Stimulated activated naive B cell treated with anti-CD40 and anti-IgM and Interleukin-4, amounts not matched to agents 10 μg/mL and 1 μg/mL and 100 μg/mL, for 72 hours (primary cell): ENCODE data around the gene IL2RG.

Source experiments
- ATAC-seq, 2 donors: fragments of 150-1000 bp; cut with Tn5 transposase; replicated peaks; 2 replicates each; pipeline ENCODE4 v1.10.0; 2021; ENCODE audit warnings: moderate library complexity in 1 of 2
- DNase-seq: peaks from one replicate; pipeline ENCODE4 v3.0.0; 2021
- H3K27ac Mint-ChIP-seq: one replicate; pipeline ENCODE4 v1.8.0; 2022; ENCODE audit warnings: mild to moderate bottlenecking, mixed read lengths
- H3K27me3 Mint-ChIP-seq, 2 donors: one replicate each; pipeline ENCODE4 v1.8.0; 2022; ENCODE audit warnings: mixed read lengths in 2 of 2
- H3K36me3 Mint-ChIP-seq, 2 donors: one replicate each; pipeline ENCODE4 v1.8.0; 2022; ENCODE audit warnings: mixed read lengths in 2 of 2, mild to moderate bottlenecking in 1 of 2
- H3K4me1 Mint-ChIP-seq, 2 donors: one replicate each; pipeline ENCODE4 v1.8.0; 2022; ENCODE audit warnings: mixed read lengths in 2 of 2, mild to moderate bottlenecking in 1 of 2
- H3K4me3 Mint-ChIP-seq, 2 donors: one replicate each; pipeline ENCODE4 v1.8.0; 2022; ENCODE audit warnings: mild to moderate bottlenecking in 2 of 2, mixed read lengths in 2 of 2, moderate library complexity in 1 of 2
- H3K9me3 Mint-ChIP-seq, 2 donors: one replicate each; pipeline ENCODE4 v1.8.0; 2022; ENCODE audit warnings: mixed read lengths in 2 of 2, mild to moderate bottlenecking in 1 of 2

Gene IL2RG

GRCh38 chrX:71070531-71070930 lies 40.8 kb downstream of the IL2RG start:
- Mint-ChIP-seq H3K4me3 (no peak overlapping the region), H3K27ac (no peak overlapping the region), H3K4me1 (peaks cover 5 to 10% of the 10 kb centered on the region in 2 donors), H3K9me3 (no peaks in the 10 kb centered on the region), H3K27me3 (peaks cover 13% of the 10 kb centered on the region in 2 donors), H3K36me3 (peaks cover 0 to 1% of the 10 kb centered on the region in 2 donors)
- ATAC-seq (no peak), DNase-seq (no peak)

GRCh38 chrX:71068044-71068918 lies 43.1 kb downstream of the IL2RG start, which contains the start of gene SNX12:
SNX12 (minus strand) TSS chrX:71068334; CDS start chrX:71068306, 28 bp downstream.
- Mint-ChIP-seq H3K36me3 (peaks cover 3 to 4% of the 10 kb centered on the region in 2 donors), H3K4me3 (peak within 1 kb of the TSS; percentile 93 to 99), H3K4me1 (peaks cover 7 to 18% of the 10 kb centered on the region in 2 donors), H3K27ac (peak within 1 kb of the TSS; percentile 89), H3K27me3 (peaks cover 6 to 8% of the 10 kb centered on the region in 2 donors), H3K9me3 (no peaks in the 10 kb centered on the region)
- DNase-seq = peak; percentile 88
- ATAC-seq = peak; percentile 94 to 96

DNA sequence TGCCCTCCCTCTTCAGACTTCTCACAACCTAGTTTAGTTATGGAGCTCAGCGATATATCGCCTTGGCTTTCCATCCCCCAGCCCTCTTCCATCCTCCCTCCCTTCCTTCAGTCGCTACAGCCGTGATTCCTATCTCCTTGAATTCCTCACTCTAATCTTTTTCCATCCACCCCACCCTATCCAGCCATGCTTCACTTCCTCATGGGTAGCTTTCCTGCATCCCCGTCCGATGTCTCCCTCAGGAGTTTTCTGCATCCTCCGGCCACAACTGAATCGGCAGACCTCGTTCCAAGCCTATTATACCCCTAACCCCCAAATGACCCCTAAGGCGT lies 43.7 kb downstream of the IL2RG start:
- Mint-ChIP-seq H3K4me1 (peaks cover 7 to 18% of the 10 kb centered on the region in 2 donors), H3K9me3 (no peaks in the 10 kb centered on the region), H3K36me3 (peaks cover 5 to 8% of the 10 kb centered on the region in 2 donors), H3K27ac (peak overlapping the region; percentile 89), H3K4me3 (peak overlapping the region; percentile 93 to 99), H3K27me3 (peaks cover 6 to 8% of the 10 kb centered on the region in 2 donors)
- ATAC-seq (no peak), DNase-seq (no peak)

- Mint-ChIP-seq H3K27ac (no peak overlapping the region), H3K36me3 (peaks cover 7 to 10% of the 10 kb centered on the region in 2 donors), H3K9me3 (no peaks in the 10 kb centered on the region), H3K4me1 (peaks cover 7 to 18% of the 10 kb centered on the region in 2 donors), H3K27me3 (peaks cover 6 to 8% of the 10 kb centered on the region in 2 donors), H3K4me3 (peak overlapping the region; percentile 93 to 99)
- ATAC-seq = no peak
- DNase-seq = no peak
Observed at GRCh38 chrX:71067089-71067488, 44.3 kb downstream of the IL2RG start.

- Mint-ChIP-seq H3K9me3 (no peaks in the 10 kb centered on the region), H3K4me1 (peaks cover 11 to 23% of the 10 kb centered on the region in 2 donors), H3K4me3 (no peak overlapping the region), H3K27ac (no peak overlapping the region), H3K36me3 (peaks cover 15 to 30% of the 10 kb centered on the region in 2 donors), H3K27me3 (no peaks in the 10 kb centered on the region)
- no peak for DNase-seq
- no peak for ATAC-seq
Observed at GRCh38 chrX:71060127-71060526, 51.2 kb downstream of the IL2RG start.

DNA sequence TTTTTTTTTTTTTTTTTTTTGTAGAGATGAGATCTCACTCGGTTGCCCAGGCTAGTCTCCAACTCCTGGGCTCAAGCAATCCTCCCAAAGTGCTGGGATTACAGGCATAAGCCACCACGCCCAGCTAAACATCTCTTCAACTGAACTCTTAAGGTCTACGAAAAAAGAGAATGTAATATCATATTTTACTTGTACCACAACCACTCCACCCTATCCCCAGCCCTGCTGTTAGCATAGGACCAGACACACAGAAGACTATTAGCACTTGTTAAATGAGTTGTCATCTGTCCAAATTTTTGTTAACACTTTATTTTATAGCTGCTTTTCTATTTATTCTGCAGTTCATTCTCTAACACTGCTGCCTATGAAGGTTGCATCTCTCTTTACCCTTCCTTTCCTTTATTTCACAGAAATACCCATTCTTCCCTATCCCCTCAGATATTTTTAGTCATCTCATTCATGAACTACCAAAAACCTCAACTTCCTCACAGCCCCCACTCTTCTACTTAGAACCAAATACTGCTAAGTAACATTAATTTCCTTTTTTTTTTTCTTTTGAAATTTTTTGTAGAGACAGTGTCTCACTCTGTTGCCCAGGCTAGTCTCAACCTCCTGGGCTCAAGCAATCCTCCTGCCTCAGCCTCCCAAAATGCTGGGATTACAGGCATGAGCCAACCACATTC lies 53.4 kb downstream of the IL2RG start:
- ATAC-seq = no peak
- Mint-ChIP-seq H3K36me3 (peaks cover 13 to 26% of the 10 kb centered on the region in 2 donors), H3K27ac (no peak overlapping the region), H3K27me3 (no peaks in the 10 kb centered on the region), H3K4me3 (no peak overlapping the region), H3K9me3 (no peaks in the 10 kb centered on the region), H3K4me1 (peaks cover 9 to 15% of the 10 kb centered on the region in 2 donors)
- DNase-seq = no peak
